ENCODE measurements around the gene MEF2A.
"Not testable (repeated sequence)": the region's sequence is repeated elsewhere in the genome, so short reads cannot be mapped to it uniquely, and the experiment has no call there.

MEF2A gene

DNA sequence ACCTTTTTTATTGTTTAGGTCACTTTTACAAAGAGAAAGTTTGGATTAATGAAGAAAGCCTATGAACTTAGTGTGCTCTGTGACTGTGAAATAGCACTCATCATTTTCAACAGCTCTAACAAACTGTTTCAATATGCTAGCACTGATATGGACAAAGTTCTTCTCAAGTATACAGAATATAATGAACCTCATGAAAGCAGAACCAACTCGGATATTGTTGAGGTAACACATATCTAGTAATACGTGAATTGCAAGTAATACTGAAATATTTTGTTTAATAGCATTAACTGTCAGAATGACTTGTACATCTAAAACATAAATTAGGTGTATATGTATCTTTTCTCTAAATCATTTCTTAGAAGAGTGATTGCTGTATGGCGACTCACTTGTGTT lies 79.8 kb downstream of the MEF2A start:
- TF ChIP-seq CTCF (conservative IDR thresholded peaks at IDR 0.05), result no peak
- H3K27ac ChIP-seq, result no peak overlapping the region

DNA sequence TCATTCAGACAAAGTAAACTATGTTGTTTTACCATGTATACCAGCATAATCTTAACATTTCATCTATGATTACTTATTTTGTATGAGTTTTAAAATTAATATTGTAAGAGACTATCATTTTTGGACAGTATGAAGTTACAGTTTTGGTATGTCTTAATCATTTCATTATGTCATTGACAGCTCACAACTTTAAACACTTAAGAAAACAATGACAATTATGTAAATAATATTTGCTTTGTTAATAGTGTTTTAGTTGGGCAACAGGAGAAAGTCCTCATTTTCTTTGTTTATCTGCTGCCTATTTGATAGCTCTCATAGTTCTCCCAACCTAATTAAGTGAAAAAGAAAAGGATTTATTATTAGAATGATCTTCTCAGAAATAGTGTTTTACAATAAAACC lies 80.2 kb downstream of the MEF2A start:
- no peak for TF ChIP-seq CTCF (conservative IDR thresholded peaks at IDR 0.05)
- no peak overlapping the region for H3K27ac ChIP-seq

- TF ChIP-seq CTCF (conservative IDR thresholded peaks at IDR 0.05), result no peak
- H3K27ac ChIP-seq, result no peak overlapping the region
These were observed 85.4 kb downstream of the MEF2A start for GRCh38 chr15:99651023-99651807.

- no peak for TF ChIP-seq CTCF (conservative IDR thresholded peaks at IDR 0.05)
- H3K27ac ChIP-seq, result no peak overlapping the region
These were observed 90.4 kb downstream of the MEF2A start for GRCh38 chr15:99656205-99656604.

GRCh38 chr15:99657996-99658395 lies 92.2 kb downstream of the MEF2A start:
- no peak overlapping the region for H3K27ac ChIP-seq
- no peak for TF ChIP-seq CTCF (conservative IDR thresholded peaks at IDR 0.05)

DNA sequence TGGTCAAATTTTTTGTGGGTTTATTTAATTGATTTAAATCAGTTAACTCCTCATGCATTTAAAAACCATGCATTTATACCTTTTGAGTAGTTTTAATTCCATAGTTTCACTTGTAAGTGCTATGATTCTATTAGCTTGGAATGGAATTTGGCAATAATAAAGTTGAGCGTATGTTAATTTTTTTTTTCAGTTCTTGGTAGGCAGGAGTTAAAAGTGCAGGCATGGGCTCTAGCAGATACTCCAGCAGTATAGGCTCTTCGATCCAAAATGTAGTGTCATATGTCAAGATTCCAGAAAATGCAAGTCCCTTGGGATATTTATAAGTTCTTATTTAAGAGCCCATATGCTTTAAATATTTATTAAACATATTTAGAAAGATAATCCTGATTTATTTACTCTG lies 97.1 kb downstream of the MEF2A start:
- H3K27ac ChIP-seq, result no peak overlapping the region
- no peak for TF ChIP-seq CTCF (conservative IDR thresholded peaks at IDR 0.05)

DNA sequence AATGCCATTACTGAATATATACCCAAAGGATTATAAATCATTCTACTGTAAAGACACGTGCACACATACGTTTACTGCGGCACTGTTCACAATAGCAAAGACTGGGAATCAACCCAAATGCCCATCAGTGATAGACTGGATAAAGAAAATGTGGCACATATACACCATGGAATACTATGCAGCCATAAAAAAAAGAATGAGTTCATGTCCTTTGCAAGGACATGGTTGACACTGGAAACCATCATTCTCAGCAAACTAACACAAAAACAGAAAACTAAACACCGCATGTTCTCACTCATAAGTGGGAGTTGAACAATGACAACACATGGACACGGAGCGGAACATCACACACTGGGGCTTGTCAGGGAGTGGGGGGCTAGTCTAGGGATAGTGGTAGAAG lies 100.3 kb downstream of the MEF2A start:
- not testable (repeated sequence) for H3K27ac ChIP-seq

GRCh38 chr15:99668533-99669182 lies 102.9 kb downstream of the MEF2A start:
- H3K27ac ChIP-seq, result peak overlapping the region; percentile 40
- no peak for TF ChIP-seq CTCF (conservative IDR thresholded peaks at IDR 0.05)
